IPS DF 6.9 (cell line): ENCODE data around the gene ANK3.

Source experiments
- DNase-seq: peaks from one replicate; pipeline ENCODE4 v3.0.0-alpha.2; 2013; ENCODE audit warnings: low read depth, low spot score
- H3K27ac ChIP-seq: one replicate; pipeline ENCODE4 v1.5.1; 2013; ENCODE audit warnings: low read length, control low read depth
- H3K27me3 ChIP-seq: 2 replicates; pipeline ENCODE4 v1.6.1; 2013; ENCODE audit warnings: mild to moderate bottlenecking, low read length; ENCODE audit not compliant: control insufficient read depth, insufficient read depth
- H3K36me3 ChIP-seq: 2 replicates; pipeline ENCODE4 v1.6.1; 2013; ENCODE audit warnings: low read length; ENCODE audit not compliant: control insufficient read depth, insufficient read depth
- H3K4me1 ChIP-seq: 2 replicates; pipeline ENCODE4 v1.6.1; 2013; ENCODE audit warnings: low read length; ENCODE audit not compliant: control insufficient read depth, insufficient read depth
- H3K4me3 ChIP-seq: 2 replicates; pipeline ENCODE4 v1.5.1; 2013; ENCODE audit warnings: mild to moderate bottlenecking, low read length
- H3K9me3 ChIP-seq: 2 replicates; pipeline ENCODE4 v1.6.1; 2013; ENCODE audit warnings: low read length, inconsistent platforms; ENCODE audit not compliant: control insufficient read depth, insufficient read depth
- WGBS: extraction: QIAGEN DNeasy Blood & Tissue Kit; methylation state at CpG from one replicate; pipeline ENCODE4 v1.1.7; 2013; ENCODE audit warnings: mixed read lengths, missing lambda C conversion rate; ENCODE audit not compliant: insufficient read length, insufficient coverage; 5-methylcytosine and 5-hydroxymethylcytosine counted together

ANK3 gene

GRCh38 chr10:60188548-60188947 lies 201.1 kb downstream of the ANK3 start:
- no peak overlapping the region for H3K27ac ChIP-seq
- H3K4me1 ChIP-seq: no peaks in the 10 kb centered on the region
- H3K9me3 ChIP-seq: no peaks in the 10 kb centered on the region
- WGBS: no CpG with 5 or more reads among the region's 1 CpG
- H3K4me3 ChIP-seq: no peak overlapping the region
- H3K36me3 ChIP-seq: no peaks in the 10 kb centered on the region
- H3K27me3 ChIP-seq: no peaks in the 10 kb centered on the region
- no peak for DNase-seq

- Histone ChIP-seq H3K4me1 (no peaks in the 10 kb centered on the region), H3K9me3 (no peaks in the 10 kb centered on the region), H3K4me3 (no peak overlapping the region), H3K27ac (no peak overlapping the region), H3K36me3 (no peaks in the 10 kb centered on the region), H3K27me3 (no peaks in the 10 kb centered on the region)
- WGBS: no CpG with 5 or more reads among the region's 1 CpG
- DNase-seq: no peak
Measured at GRCh38 chr10:60187691-60188090, 202.0 kb downstream of the ANK3 start.

- no peaks in the 10 kb centered on the region for H3K36me3 ChIP-seq
- H3K27ac ChIP-seq: no peak overlapping the region
- no peak for DNase-seq
- no peak overlapping the region for H3K4me3 ChIP-seq
- H3K4me1 ChIP-seq: no peaks in the 10 kb centered on the region
- no peaks in the 10 kb centered on the region for H3K27me3 ChIP-seq
- no peaks in the 10 kb centered on the region for H3K9me3 ChIP-seq
- no CpG with 5 or more reads among the region's 14 CpGs for WGBS
Measured at GRCh38 chr10:60186315-60187071, 203.2 kb downstream of the ANK3 start.

- Histone ChIP-seq H3K9me3 (no peaks in the 10 kb centered on the region), H3K4me1 (no peaks in the 10 kb centered on the region), H3K27ac (no peak overlapping the region), H3K27me3 (no peaks in the 10 kb centered on the region), H3K4me3 (no peak overlapping the region), H3K36me3 (no peaks in the 10 kb centered on the region)
- WGBS: no CpG with 5 or more reads among the region's 1 CpG
- no peak for DNase-seq
Measured at GRCh38 chr10:60185421-60185820, 204.3 kb downstream of the ANK3 start.

- WGBS: no CpG with 5 or more reads among the region's 1 CpG
- no peak overlapping the region for H3K27ac ChIP-seq
- no peaks in the 10 kb centered on the region for H3K27me3 ChIP-seq
- DNase-seq: no peak
- no peaks in the 10 kb centered on the region for H3K36me3 ChIP-seq
- no peaks in the 10 kb centered on the region for H3K4me1 ChIP-seq
- H3K4me3 ChIP-seq: no peak overlapping the region
- no peaks in the 10 kb centered on the region for H3K9me3 ChIP-seq
Measured at GRCh38 chr10:60182691-60183090, 207.0 kb downstream of the ANK3 start.

GRCh38 chr10:60176925-60177324 lies 212.8 kb downstream of the ANK3 start:
- H3K9me3 ChIP-seq: no peaks in the 10 kb centered on the region
- no CpG with 5 or more reads among the region's 3 CpGs for WGBS
- H3K4me1 ChIP-seq: no peaks in the 10 kb centered on the region
- H3K27ac ChIP-seq: no peak overlapping the region
- no peak for DNase-seq
- no peak overlapping the region for H3K4me3 ChIP-seq
- no peaks in the 10 kb centered on the region for H3K27me3 ChIP-seq
- H3K36me3 ChIP-seq: no peaks in the 10 kb centered on the region

GRCh38 chr10:60175441-60175971 lies 214.2 kb downstream of the ANK3 start:
- Histone ChIP-seq H3K27me3 (no peaks in the 10 kb centered on the region), H3K27ac (no peak overlapping the region)
- no CpG with 5 or more reads among the region's 4 CpGs for WGBS

GRCh38 chr10:60172363-60172990 lies 217.2 kb downstream of the ANK3 start:
- no CpG with 5 or more reads among the region's 9 CpGs for WGBS
- Histone ChIP-seq H3K27ac (no peak overlapping the region), H3K9me3 (no peaks in the 10 kb centered on the region), H3K4me3 (no peak overlapping the region), H3K4me1 (no peaks in the 10 kb centered on the region), H3K27me3 (no peaks in the 10 kb centered on the region), H3K36me3 (no peaks in the 10 kb centered on the region)
- no peak for DNase-seq

More at GRCh38 chr10:60175441-60175971, 214.2 kb downstream of the ANK3 start:
- no peaks in the 10 kb centered on the region for H3K4me1 ChIP-seq
- no peaks in the 10 kb centered on the region for H3K36me3 ChIP-seq
- H3K4me3 ChIP-seq: no peak overlapping the region
- no peak for DNase-seq
- H3K9me3 ChIP-seq: no peaks in the 10 kb centered on the region

GRCh38 chr10:60171436-60172013 lies 218.2 kb downstream of the ANK3 start:
- no peak for DNase-seq
- no peak overlapping the region for H3K4me3 ChIP-seq
- H3K36me3 ChIP-seq: no peaks in the 10 kb centered on the region
- no peaks in the 10 kb centered on the region for H3K27me3 ChIP-seq
- no peaks in the 10 kb centered on the region for H3K9me3 ChIP-seq
- H3K4me1 ChIP-seq: no peaks in the 10 kb centered on the region
- H3K27ac ChIP-seq: no peak overlapping the region
- WGBS: no CpG with 5 or more reads among the region's 2 CpGs

- no peaks in the 10 kb centered on the region for H3K36me3 ChIP-seq
- no peaks in the 10 kb centered on the region for H3K9me3 ChIP-seq
- DNase-seq: no peak
- H3K4me3 ChIP-seq: no peak overlapping the region
- no CpG with 5 or more reads among the region's 3 CpGs for WGBS
- H3K4me1 ChIP-seq: no peaks in the 10 kb centered on the region
- H3K27ac ChIP-seq: no peak overlapping the region
- H3K27me3 ChIP-seq: no peaks in the 10 kb centered on the region
Measured at GRCh38 chr10:60170250-60170649, 219.4 kb downstream of the ANK3 start.
